K562 (cell line): ENCODE results near the gene MAPK13. TPM values are rescaled to one million over a fixed set of nuclear protein-coding genes. Genes with fewer than 3 reads are reported as not detected.

Source experiments
- ATAC-seq: fragments of 200-7000 bp; cut with Tn5 transposase; 3 replicates; pipeline ENCODE4 v1.9.1; 2020; ENCODE audit warnings: moderate library complexity
- BruUV-seq: library from RNA; stranded (reverse); fragments of 400-500 nt; replicated peaks from 2 replicates; lab custom pipeline; 2021; lab: Mats Ljungman, UMichigan
- CTCF ChIA-PET: fragments of 300-600 bp; formaldehyde crosslinking; extraction: SDS; loops from one replicate; lab custom pipeline; 2021; ENCODE audit warnings: low intra/inter-chr PET ratio; lab: Yijun Ruan, JAX
- POLR2A ChIA-PET: fragments of 300-600, 350-650 bp; sonication (Branson Sonifier 250); formaldehyde crosslinking; extraction: SDS; loops from one replicate; lab custom pipeline; 2021; ENCODE audit warnings: antibody characterized with exemption, inconsistent platforms; lab: Yijun Ruan, JAX
- DNase-seq, 4 experiments: peaks; one replicate each; pipeline versions ENCODE4 v3.0.0 to v3.0.0-alpha.2; 2011 to 2018; ENCODE audit warnings: low spot score in 3 of 4, mixed read lengths in 3 of 4; ENCODE audit errors: extremely low read depth in 1 of 4
- FAIRE-seq: peaks from 2 replicates; lab custom pipeline; 2011; peaks lifted over from hg19 to GRCh38; lab: Jason Lieb, UNC
- H2AFZ ChIP-seq: 2 replicates; pipeline ENCODE4 v1.6.0; 2011; ENCODE audit warnings: low read depth, low read length, control low read depth, inconsistent platforms
- H3K27ac ChIP-seq: fragments of 200-600 bp; 3 replicates; pipeline ENCODE4 v1.8.0; 2011; ENCODE audit warnings: low read depth, mild to moderate bottlenecking, control low read depth, inconsistent platforms, low read length, moderate library complexity, mixed read lengths; ENCODE audit errors: extremely low read depth
- H3K27me3 ChIP-seq, 2 experiments: fragments of 300-600 bp in 1 of 2; 2 replicates in 1 of 2; 3 replicates in 1 of 2; pipeline versions ENCODE4 v1.6.0 to v1.8.0; 2011; ENCODE audit warnings: inconsistent platforms in 2 of 2, low read length in 2 of 2, mild to moderate bottlenecking in 1 of 2, mixed read lengths in 1 of 2, moderate library complexity in 1 of 2; ENCODE audit not compliant: control insufficient read depth in 2 of 2, insufficient read depth in 2 of 2
- H3K36me3 ChIP-seq: fragments of 300-600 bp; 3 replicates; pipeline ENCODE4 v1.8.0; 2011; ENCODE audit warnings: mild to moderate bottlenecking, low read length, inconsistent platforms; ENCODE audit not compliant: control insufficient read depth, insufficient read depth
- H3K4me1 ChIP-seq, 2 experiments: fragments of 200-600 bp in 1 of 2; replicated peaks in 1 of 2; 2 replicates in 1 of 2; 3 replicates in 1 of 2; pipeline versions ENCODE4 v1.5.1 to v1.8.0; 2011; ENCODE audit warnings: inconsistent platforms in 2 of 2, low read length in 2 of 2, mild to moderate bottlenecking in 1 of 2, mixed read lengths in 1 of 2, moderate library complexity in 1 of 2; ENCODE audit not compliant: control insufficient read depth in 2 of 2, insufficient read depth in 2 of 2
- H3K4me2 ChIP-seq: 2 replicates; pipeline ENCODE4 v1.6.1; 2011; ENCODE audit warnings: low read length, control low read depth, inconsistent platforms, mixed read lengths; ENCODE audit not compliant: insufficient read depth
- H3K4me3 ChIP-seq: fragments of 200-600 bp; sonication (generic), shearing (Covaris generic); 2 replicates; pipeline ENCODE4 v1.5.1; 2016; ENCODE audit warnings: control low read depth, inconsistent platforms
- H3K79me2 ChIP-seq: fragments of 200-600 bp; 3 replicates; pipeline ENCODE4 v1.8.0; 2011; ENCODE audit warnings: low read length, inconsistent platforms; ENCODE audit not compliant: control insufficient read depth, insufficient read depth
- H3K9ac ChIP-seq, 2 experiments: 2 replicates each; pipeline versions ENCODE4 v1.6.0 to v1.6.1; 2011; ENCODE audit warnings: low read depth in 2 of 2, low read length in 2 of 2, control low read depth in 1 of 2, inconsistent platforms in 1 of 2, mild to moderate bottlenecking in 1 of 2, mixed read lengths in 1 of 2; ENCODE audit not compliant: insufficient read depth in 1 of 2
- H3K9me1 ChIP-seq: one replicate; pipeline ENCODE4 v1.6.0; 2011; ENCODE audit warnings: inconsistent platforms, mild to moderate bottlenecking, low read length, moderate library complexity; ENCODE audit not compliant: control insufficient read depth, insufficient read depth
- H3K9me3 ChIP-seq: replicated peaks from 2 replicates; pipeline ENCODE4 v1.5.1; 2011; ENCODE audit warnings: low read depth, low read length, inconsistent platforms; ENCODE audit not compliant: control insufficient read depth, insufficient read depth
- H4K20me1 ChIP-seq: replicated peaks from 2 replicates; pipeline ENCODE4 v1.6.1; 2011; ENCODE audit warnings: low read length, inconsistent platforms, mixed read lengths; ENCODE audit not compliant: control insufficient read depth, insufficient read depth
- CREB3 ChIP-seq: fragments of 450-650 bp; conservative IDR thresholded peaks from 2 replicates; pipeline ENCODE4 v1.6.1; 2016; ENCODE audit warnings: missing genetic modification characterization, low read depth, mild to moderate bottlenecking, missing compliant biosample characterization, moderate library complexity
- ERF ChIP-seq: fragments of 450-650 bp; formaldehyde crosslinking; IDR thresholded peaks from 2 replicates; pipeline ENCODE4 v1.4.0; 2020; ENCODE audit warnings: mild to moderate bottlenecking, mixed read lengths
- FOXP1 ChIP-seq: sonication (generic); formaldehyde crosslinking; IDR thresholded peaks from 2 replicates; pipeline ENCODE4 v1.8.0; 2022; ENCODE audit warnings: mild to moderate bottlenecking, missing genetic modification reagents
- HDAC6 ChIP-seq: IDR thresholded peaks from 2 replicates; pipeline ENCODE4 v1.6.1; 2012; ENCODE audit warnings: low read depth, mild to moderate bottlenecking, control low read depth, inconsistent platforms, low read length, moderate library complexity
- MTA2 ChIP-seq: fragments of 450-650 bp; IDR thresholded peaks from 2 replicates; pipeline ENCODE4 v1.6.1; 2016; ENCODE audit warnings: low read depth
- OTX1 ChIP-seq: fragments of 450-650 bp; formaldehyde crosslinking; IDR thresholded peaks from 2 replicates; pipeline ENCODE4 v1.4.0; 2022; ENCODE audit warnings: mild to moderate bottlenecking
- RFX7 ChIP-seq: fragments of 250-450 bp; sonication (Bioruptor Pico); IDR thresholded peaks from 2 replicates; pipeline ENCODE4 v1.5.1; 2021; ENCODE audit warnings: mild to moderate bottlenecking
- XRCC4 ChIP-seq: IDR thresholded peaks from one replicate; pipeline ENCODE4 v1.6.1; 2011; ENCODE audit not compliant: insufficient read depth, insufficient read length; ENCODE audit errors: extremely low read depth
- WGBS: fragments of 100-300 bp; shearing (Covaris generic); methylation state at CpG from one replicate; pipeline ENCODE4 v1.1.6; 2016; ENCODE audit warnings: low coverage, mixed read lengths; ENCODE audit not compliant: insufficient coverage; ENCODE audit errors: missing lambda C conversion rate; 5-methylcytosine and 5-hydroxymethylcytosine counted together
- in situ Hi-C: fragments of 300-500 bp; cut with MboI; formaldehyde crosslinking; loops from 4 replicates; pipeline ENCODE4 v1.15.0; 2018; ENCODE audit warnings: inconsistent platforms, mixed read lengths
- intact Hi-C: fragments of 100-400 bp; cut with micrococcal nuclease; formaldehyde crosslinking; loops from 2 replicates; pipeline ENCODE4 v1.14.2; 2022
- polyA plus RNA-seq, 8 experiments: library from polyadenylated mRNA; depleted of rRNA in 4 of 8; stranded (reverse) in 5 of 8; unstranded in 3 of 8; fragments of >200 nt; fragmentation: Nextera tagmentation in 2 of 8; fragmentation: Illumina TruSeq in 1 of 8; extraction: Ambion mirVana in 2 of 8; extraction: Trizol in 1 of 8; gene quantifications; 2 replicates each; pipeline versions ENCODE4 v1.2.1 to v1.2.3, GENCODE V29; 2011 to 2014; ENCODE audit warnings: inconsistent platforms in 1 of 8, missing spikeins in 1 of 8
- total RNA-seq, 7 experiments: library from RNA; depleted of rRNA in 6 of 7; stranded (reverse); fragments of >200 nt in 6 of 7; fragmentation: Illumina TruSeq in 2 of 7; extraction: Trizol in 2 of 7; gene quantifications; 2 replicates each; pipeline versions ENCODE4 v1.2.1 to v1.2.3, GENCODE V29; 2011 to 2021; ENCODE audit warnings: low replicate concordance in 1 of 7

The MAPK13 gene
- total and polyA plus RNA-seq, 9 of the 15 experiments (the other 6 are each of a cell fraction or from before 2014, with no cell fraction given), result 0.03 to 2.3 (median 0.48) TPM; not detected in 1

DNA sequence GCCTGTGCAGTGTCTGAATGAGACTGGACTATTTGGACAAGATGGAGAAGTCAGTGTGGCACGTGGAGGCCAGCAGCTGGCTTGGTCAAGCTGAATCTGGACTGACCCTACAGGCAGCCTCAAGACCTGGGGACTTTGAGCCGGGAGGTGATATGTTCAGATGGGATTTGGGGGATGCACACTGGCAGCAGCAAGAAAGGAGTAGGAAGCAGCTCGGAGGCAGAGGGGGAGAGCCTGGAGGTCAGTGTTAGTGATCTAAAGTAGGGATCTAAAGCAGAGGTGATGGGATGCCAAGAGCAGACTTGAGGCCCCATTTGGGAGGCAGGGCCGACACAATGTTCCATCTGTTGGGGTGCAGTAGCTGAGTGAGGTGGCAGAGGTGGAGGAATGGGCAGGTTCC lies 2.8 kb downstream of the MAPK13 start:
- in situ Hi-C loops (no loop called here), intact Hi-C loops (no loop called here)
- no peak overlapping the region for H3K4me3 ChIP-seq
- H3K27me3 ChIP-seq, result peaks cover 10 to 35% of the 10 kb centered on the region in 2 experiments; a peak in 4 of 5 replicates
- H3K4me2 ChIP-seq, result no peak overlapping the region
- H4K20me1 ChIP-seq, result no peaks in the 10 kb centered on the region; the same call in 1 of the 2 replicates
- no peak overlapping the region for H3K9ac ChIP-seq
- ChIA-PET POLR2A (interaction anchor here (0.6 to 2.3 kb wide), 7 partner anchors 10 to 177 kb away, joined by 3 to 9 read pairs (median 5); no protein-coding TSS in a partner anchor), CTCF (no interaction called here)
- no peak for FAIRE-seq
- no peak for ATAC-seq
- H3K79me2 ChIP-seq, result no peaks in the 10 kb centered on the region
- no peak overlapping the region for H3K27ac ChIP-seq
- BruUV-seq, result no TSS peak
- H3K9me3 ChIP-seq, result no peaks in the 10 kb centered on the region
- H3K4me1 ChIP-seq, result peaks cover 9 to 24% of the 10 kb centered on the region in 2 experiments
- H2AFZ ChIP-seq, result no peak overlapping the region
- no peak for DNase-seq
- TF ChIP-seq FOXP1 (CRISPR knock-in tag) (no peak), HDAC6 (no peak), OTX1 (CRISPR knock-in tag) (no peak), CREB3 (no peak), XRCC4 (no peak), ERF (CRISPR knock-in tag) (no peak), RFX7 (no peak), MTA2 (no peak)
- no peaks in the 10 kb centered on the region for H3K9me1 ChIP-seq
- WGBS, result 13% methylated on average over 4 of the region's 4 CpGs
- no peaks in the 10 kb centered on the region for H3K36me3 ChIP-seq
